Thyroid gland (tissue), 4 donors: ENCODE measurements around the gene NADK2. TPM values are rescaled to one million over a fixed set of nuclear protein-coding genes. Genes with fewer than 3 reads are reported as not detected.

ENCODE experiments used
- DNase-seq, 2 donors: peaks; one replicate each; pipeline ENCODE4 v3.0.0-alpha.2; 2019
- H3K27ac ChIP-seq, 3 donors: fragments of 200-600 bp; sonication (generic); 1 replicate in 2 of 3; 2 replicates in 1 of 3; pipeline ENCODE4 v1.5.1; 2016 to 2019; ENCODE audit warnings: mild to moderate bottlenecking in 1 of 3, moderate library complexity in 1 of 3
- H3K27me3 ChIP-seq: fragments of 200-600 bp; sonication (generic); one replicate; pipeline ENCODE4 v1.5.1; 2019
- H3K36me3 ChIP-seq, 2 donors: fragments of 200-600 bp; sonication (generic); one replicate each; pipeline ENCODE4 v1.5.1; 2016 to 2019
- H3K4me1 ChIP-seq, 2 donors: fragments of 200-600 bp; sonication (generic); one replicate each; pipeline ENCODE4 v1.5.1; 2017 to 2019
- H3K4me3 ChIP-seq, 3 donors: fragments of 200-600 bp; sonication (generic); replicated peaks in 1 of 3; 1 replicate in 2 of 3; 2 replicates in 1 of 3; pipeline ENCODE4 v1.5.1; 2016; ENCODE audit warnings: mild to moderate bottlenecking in 1 of 3
- H3K9me3 ChIP-seq: fragments of 200-600 bp; sonication (generic); one replicate; pipeline ENCODE4 v1.5.1; 2017
- CTCF ChIP-seq, 6 experiments: fragments of 200-600 bp in 3 of 6; fragments of 450-650 bp in 3 of 6; sonication (generic) in 3 of 6; IDR thresholded peaks; one replicate each; pipeline ENCODE4 v1.5.1; 2016 to 2019; ENCODE audit warnings: antibody characterized with exemption in 6 of 6, mild to moderate bottlenecking in 2 of 6, inconsistent platforms in 1 of 6, moderate library complexity in 1 of 6
- POLR2A ChIP-seq, 2 donors: fragments of 450-650 bp; IDR thresholded peaks; one replicate each; pipeline ENCODE4 v1.6.1; 2017; ENCODE audit warnings: antibody characterized with exemption in 2 of 2, mild to moderate bottlenecking in 2 of 2, moderate library complexity in 1 of 2
- WGBS, 2 donors: methylation state at CpG; one replicate each; pipeline ENCODE4 v1.1.5; 2017; 5-methylcytosine and 5-hydroxymethylcytosine counted together
- intact Hi-C: fragments of 100-400 bp; cut with DNase I; formaldehyde crosslinking; loops from one replicate; pipeline ENCODE4 v1.15.1; 2023
- microRNA counts, 2 donors: library from miRNA; unstranded; fragments of <30 nt; microRNA quantifications; one replicate each; lab custom pipeline; 2016 to 2017
- microRNA-seq: library from miRNA; unstranded; fragments of <30 nt; microRNA quantifications from one replicate; pipeline ENCODE4, GENCODE V29; 2016
- small RNA-seq: library from RNA; depleted of rRNA; stranded (forward); fragments of <200 nt; gene quantifications from one replicate; pipeline ENCODE3, GENCODE V24; 2016
- total RNA-seq, 4 donors: library from RNA; depleted of rRNA; stranded (reverse); fragments of >200 nt; gene quantifications; one replicate each; pipeline ENCODE4 v1.2.3, GENCODE V29; 2016

The NADK2 gene
- total RNA-seq, 4 donors from 2014 or later, result 28.8 to 47.2 (median 44.4) TPM

- H3K27ac ChIP-seq, result no peak overlapping the region
- H3K4me1 ChIP-seq, result peaks cover 7 to 12% of the 10 kb centered on the region in 2 donors
- TF ChIP-seq POLR2A (IDR thresholded peaks at IDR 0.05), result no peak
- TF ChIP-seq CTCF (IDR thresholded peaks at IDR 0.05), result no peak
- H3K27me3 ChIP-seq, result no peaks in the 10 kb centered on the region
- no peak overlapping the region for H3K4me3 ChIP-seq
- intact Hi-C loops, result no loop called here
- no peaks in the 10 kb centered on the region for H3K9me3 ChIP-seq
- H3K36me3 ChIP-seq, result no peaks in the 10 kb centered on the region
- no peak for DNase-seq
- 67 to 96% methylated on average over 3 of the region's 3 CpGs for WGBS, 2 donors
Measured at GRCh38 chr5:36146390-36146789, 95.3 kb downstream of the NADK2 start.

GRCh38 chr5:36145311-36145710 is 96.4 kb downstream of the NADK2 start:
- Histone ChIP-seq H3K27ac (no peak overlapping the region), H3K4me3 (no peak overlapping the region), H3K36me3 (peaks cover 4 to 5% of the 10 kb centered on the region in 2 donors), H3K4me1 (peaks cover 1 to 7% of the 10 kb centered on the region in 2 donors), H3K27me3 (no peaks in the 10 kb centered on the region), H3K9me3 (no peaks in the 10 kb centered on the region)
- TF ChIP-seq POLR2A (IDR thresholded peaks at IDR 0.05) (no peak), CTCF (IDR thresholded peaks at IDR 0.05) (no peak)
- DNase-seq, result no peak
- WGBS, 2 donors, result 94 to 96% methylated on average over 4 of the region's 4 CpGs
- intact Hi-C loops, result no loop called here

MicroRNA genes within 50 kb of the gene (microRNA counts, 767-probe panel; counts per million panel counts)
- microRNA hsa-miR-580 (lab: Ali Mortazavi, UCI), result 0 counts per million in 2 donors

Small RNA genes within 50 kb of the gene (microRNA-seq; reads per million reads assigned to microRNA genes)
- gene MIR580, result not detected

Small RNA genes within 50 kb of the gene (small RNA-seq; reads per million reads assigned to genes)
- gene MIR580, result not detected
- gene RNU6-1305P, result not detected

Other genes starting within 250 kb of the NADK2 start
- not detected for gene UGT3A2, start 175.0 kb downstream of the NADK2 start, total RNA-seq
- 10 to 100 TPM; 18.1 to 23.5 (median 19.4) TPM for gene LMBRD2, start 90.0 kb downstream of the NADK2 start, total RNA-seq
- 10 to 100 TPM in 1 of 4 donors, 1 to 10 TPM in 3; 4.8 to 10.3 (median 8.8) TPM for gene SKP2, start 89.8 kb downstream of the NADK2 start, total RNA-seq
- 10 to 100 TPM in 1 of 4 donors, 1 to 10 TPM in 3; 6.5 to 15.8 (median 8.5) TPM for gene RANBP3L, start 60.0 kb upstream of the NADK2 start, total RNA-seq